NT2/D1 (cell line): ENCODE data around the gene POTEI.
"Not testable (repeated sequence)": the region's sequence is repeated elsewhere in the genome, so short reads cannot be mapped to it uniquely, and the experiment has no call there.

Experiments
- DNase-seq: peaks from one replicate; pipeline ENCODE4 v3.0.0-alpha.2; 2011; ENCODE audit warnings: low read depth, low spot score
- H3K27me3 ChIP-seq: 2 replicates; pipeline ENCODE4 v1.6.0; 2011; ENCODE audit warnings: mild to moderate bottlenecking; ENCODE audit not compliant: insufficient read length, insufficient read depth
- H3K36me3 ChIP-seq: 2 replicates; pipeline ENCODE4 v1.6.1; 2011; ENCODE audit warnings: mild to moderate bottlenecking, low read length, mixed read lengths; ENCODE audit not compliant: insufficient read depth, insufficient read length
- H3K4me1 ChIP-seq: 2 replicates; pipeline ENCODE4 v1.5.1; 2011; ENCODE audit not compliant: insufficient read depth, insufficient read length
- H3K4me3 ChIP-seq: 2 replicates; pipeline ENCODE4 v1.5.1; 2011; ENCODE audit warnings: low read depth; ENCODE audit not compliant: insufficient read length
- H3K9ac ChIP-seq: 2 replicates; pipeline ENCODE4 v1.6.0; 2011; ENCODE audit warnings: low read depth; ENCODE audit not compliant: insufficient read length
- H3K9me3 ChIP-seq: 2 replicates; pipeline ENCODE4 v1.5.1; 2011; ENCODE audit warnings: mild to moderate bottlenecking, low read length; ENCODE audit not compliant: insufficient read depth

Gene POTEI

GRCh38 chr2:130530212-130530611, 21.1 kb upstream of the POTEI start:
- H3K4me3 ChIP-seq, H3K4me1 ChIP-seq, DNase-seq, H3K9ac ChIP-seq, H3K9me3 ChIP-seq, H3K27me3 ChIP-seq, H3K36me3 ChIP-seq: not testable (repeated sequence)

GRCh38 chr2:130529545-130529944, 20.4 kb upstream of the POTEI start:
- H3K4me1 ChIP-seq, DNase-seq, H3K27me3 ChIP-seq, H3K4me3 ChIP-seq, H3K36me3 ChIP-seq, H3K9ac ChIP-seq, H3K9me3 ChIP-seq: not testable (repeated sequence)

GRCh38 chr2:130527365-130527967, 18.3 kb upstream of the POTEI start:
- not testable (repeated sequence) for H3K9me3 ChIP-seq, DNase-seq, H3K9ac ChIP-seq, H3K4me1 ChIP-seq, H3K36me3 ChIP-seq, H3K27me3 ChIP-seq, H3K4me3 ChIP-seq

- H3K9ac ChIP-seq, H3K27me3 ChIP-seq, H3K9me3 ChIP-seq, H3K4me3 ChIP-seq, H3K36me3 ChIP-seq, DNase-seq, H3K4me1 ChIP-seq: not testable (repeated sequence)
Measured at GRCh38 chr2:130522390-130522789, 13.3 kb upstream of the POTEI start.

GRCh38 chr2:130520992-130521391, 11.9 kb upstream of the POTEI start, which contains the start of gene CFC1B:
Gene CFC1B (plus strand): TSS chr2:130521222. CDS start chr2:130521485, 263 bp downstream.
- H3K36me3 ChIP-seq, DNase-seq, H3K9ac ChIP-seq, H3K4me1 ChIP-seq, H3K27me3 ChIP-seq, H3K4me3 ChIP-seq, H3K9me3 ChIP-seq: not testable (repeated sequence)

- H3K36me3 ChIP-seq, DNase-seq, H3K4me3 ChIP-seq, H3K4me1 ChIP-seq, H3K9me3 ChIP-seq, H3K27me3 ChIP-seq, H3K9ac ChIP-seq: not testable (repeated sequence)
Measured at GRCh38 chr2:130518516-130519106, 9.5 kb upstream of the POTEI start.

GRCh38 chr2:130511747-130512451, 2.8 kb upstream of the POTEI start:
- not testable (repeated sequence) for H3K9me3 ChIP-seq, H3K9ac ChIP-seq, H3K27me3 ChIP-seq, H3K4me3 ChIP-seq, DNase-seq, H3K36me3 ChIP-seq, H3K4me1 ChIP-seq

GRCh38 chr2:130510807-130511746, 1.9 kb upstream of the POTEI start:
- not testable (repeated sequence) for H3K4me3 ChIP-seq, H3K27me3 ChIP-seq, H3K9ac ChIP-seq, H3K36me3 ChIP-seq, DNase-seq, H3K4me1 ChIP-seq, H3K9me3 ChIP-seq

- H3K4me3 ChIP-seq, DNase-seq, H3K9me3 ChIP-seq, H3K36me3 ChIP-seq, H3K4me1 ChIP-seq, H3K9ac ChIP-seq, H3K27me3 ChIP-seq: not testable (repeated sequence)
Measured at GRCh38 chr2:130491073-130491472, 18.1 kb downstream of the POTEI start.

GRCh38 chr2:130455413-130455812, 53.7 kb downstream of the POTEI start:
- H3K4me1 ChIP-seq, DNase-seq, H3K4me3 ChIP-seq, H3K9me3 ChIP-seq, H3K27me3 ChIP-seq, H3K36me3 ChIP-seq, H3K9ac ChIP-seq: not testable (repeated sequence)

GRCh38 chr2:130454712-130455083, 54.4 kb downstream of the POTEI start:
- not testable (repeated sequence) for DNase-seq, H3K9me3 ChIP-seq, H3K4me1 ChIP-seq

More at GRCh38 chr2:130454712-130455083, 54.4 kb downstream of the POTEI start:
- not testable (repeated sequence) for H3K27me3 ChIP-seq, H3K9ac ChIP-seq, H3K36me3 ChIP-seq, H3K4me3 ChIP-seq
